H1 (cell line): Measurements from ENCODE around the gene TMPRSS3. TPM values are rescaled to one million over a fixed set of nuclear protein-coding genes. Genes with fewer than 3 reads are reported as not detected.

Source experiments
- TEAD4 ChIP-seq: IDR thresholded peaks from 2 replicates; pipeline ENCODE4 v1.6.1; 2012; ENCODE audit warnings: low read depth, low read length, inconsistent platforms, mixed read lengths
- polyA plus RNA-seq, 7 experiments: library from polyadenylated mRNA; depleted of rRNA in 3 of 7; stranded (reverse) in 5 of 7; unstranded in 2 of 7; fragments of >200 nt in 5 of 7; fragments of 200-250 nt in 2 of 7; gene quantifications; 1 replicate in 5 of 7; 2 replicates in 1 of 7; 4 replicates in 1 of 7; pipeline versions ENCODE4 v1.2.1 to v1.2.3, GENCODE V29; 2011 to 2013; ENCODE audit warnings: missing spikeins in 2 of 7, mixed read lengths in 2 of 7
- total RNA-seq: library from RNA; stranded (reverse); fragmentation: NEBNext Ultra II Directional; extraction: Animal tissue kit (Norgen Biotek cat#: 25700); gene quantifications from 2 replicates; pipeline ENCODE4 v1.2.1, GENCODE V29; 2021

The TMPRSS3 gene
- total and polyA plus RNA-seq, 2 of the 8 experiments (the other 6 are each of a cell fraction or from before 2014, with no cell fraction given), result 0.38 TPM; not detected in 1

GRCh38 chr21:42362198-42362597 lies 33.7 kb downstream of the TMPRSS3 start (continued):
- TF ChIP-seq TEAD4, result no peak
